ENCODE results near the gene STARD10.

GRCh38 chr11:72769680-72770079 is 24.2 kb downstream of the STARD10 start:
- TF ChIP-seq POLR2A (IDR thresholded peaks at IDR 0.05) (no peak), CTCF (IDR thresholded peaks at IDR 0.05) (no peak)
